GM21737 (cell line): ENCODE results near the gene ST14.
"Not testable (repeated sequence)": the region's sequence is repeated elsewhere in the genome, so short reads cannot be mapped to it uniquely, and the experiment has no call there.

Experiments used
- ATAC-seq: cut with Tn5 transposase; IDR thresholded peaks from one replicate; pipeline ENCODE4 v1.9.1; 2021; ENCODE audit warnings: mild to moderate bottlenecking, moderate library complexity; ENCODE audit not compliant: unreplicated experiment

The ST14 gene

DNA sequence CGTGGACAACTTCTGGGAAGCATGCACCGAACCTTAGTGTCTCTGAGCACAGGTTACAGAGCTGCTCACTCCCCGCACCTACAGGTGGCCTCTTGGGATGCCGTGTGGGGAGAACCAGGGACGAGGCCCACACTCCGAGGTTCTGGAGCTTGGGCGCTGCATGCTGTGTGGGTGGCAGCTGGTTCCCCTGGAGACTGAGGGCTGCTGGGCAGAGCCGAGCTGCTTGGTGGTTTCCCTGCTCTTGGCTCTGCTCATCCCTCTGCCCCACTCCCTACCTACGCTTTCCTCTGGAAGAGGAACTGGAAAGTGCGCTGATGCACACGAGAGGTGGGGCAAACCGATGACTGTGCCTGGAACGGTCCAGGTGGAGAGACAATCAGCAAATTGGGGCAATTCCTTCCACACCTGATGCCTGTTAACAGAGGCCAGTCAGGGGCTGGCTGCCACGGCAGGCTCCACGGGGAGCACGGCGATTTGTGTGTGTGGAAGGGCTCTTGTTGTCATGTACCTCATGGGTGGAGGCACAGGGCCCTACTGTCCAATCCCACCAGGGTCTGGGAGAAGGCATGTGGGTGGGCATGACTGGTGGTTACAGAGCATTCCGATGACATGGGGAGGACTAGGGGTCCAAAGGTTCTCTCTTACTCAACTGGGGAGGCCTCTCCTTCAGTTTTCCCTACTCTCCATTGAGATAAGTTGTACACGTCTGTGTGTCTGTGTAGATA, 60.9 kb downstream of the ST14 start:
- ATAC-seq = no peak

DNA sequence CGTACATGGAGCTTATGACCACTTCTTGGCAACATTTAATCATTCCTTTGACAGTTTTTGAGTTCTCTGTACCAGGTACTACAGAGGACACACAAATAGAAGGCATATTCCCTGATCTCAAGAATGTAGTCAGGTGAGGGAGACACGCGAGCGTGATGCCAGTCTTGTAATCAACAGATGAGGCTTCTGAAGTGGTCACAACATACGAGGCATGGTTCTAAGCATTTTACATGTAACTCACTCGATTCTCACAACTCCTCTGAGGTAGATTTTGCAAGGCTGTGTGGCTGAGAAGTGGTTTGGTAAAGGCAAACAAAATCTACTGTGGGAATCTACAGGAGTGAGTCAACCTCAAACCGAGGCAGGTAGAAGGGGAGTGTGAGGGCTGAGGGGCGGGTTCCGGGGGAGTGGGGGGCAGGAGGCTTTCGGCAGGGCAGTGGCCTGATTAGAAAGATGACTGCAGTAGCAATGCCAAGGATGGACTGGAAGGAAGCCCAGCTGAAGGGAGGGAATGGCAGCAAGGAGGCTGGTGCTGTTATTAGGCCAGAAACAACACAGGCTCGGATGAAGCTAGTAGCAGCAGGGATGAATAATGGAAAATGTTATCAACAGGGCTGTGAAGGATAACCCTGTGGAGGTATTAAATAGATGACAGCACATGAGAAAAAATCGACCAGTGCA, 63.8 kb downstream of the ST14 start:
- ATAC-seq = no peak

DNA sequence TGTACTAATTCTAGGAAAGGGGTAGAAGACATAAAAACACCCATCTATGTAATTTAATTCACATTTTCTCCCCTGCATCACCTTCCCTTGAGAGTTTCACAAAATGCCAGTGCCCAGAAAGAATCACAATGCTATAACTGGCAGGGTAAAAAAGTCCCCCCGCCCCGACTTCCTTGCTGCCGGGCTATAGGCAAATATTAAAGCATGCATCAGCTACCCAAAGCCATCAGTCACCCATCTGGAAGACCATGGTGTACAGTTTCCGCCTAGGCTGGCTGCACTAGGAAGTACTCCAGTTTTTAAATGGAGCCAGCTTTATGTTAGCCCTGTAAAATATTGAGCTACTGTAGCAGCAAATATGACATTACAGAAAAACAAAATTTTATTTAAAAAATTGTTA, 67.8 kb downstream of the ST14 start:
- no peak for ATAC-seq

DNA sequence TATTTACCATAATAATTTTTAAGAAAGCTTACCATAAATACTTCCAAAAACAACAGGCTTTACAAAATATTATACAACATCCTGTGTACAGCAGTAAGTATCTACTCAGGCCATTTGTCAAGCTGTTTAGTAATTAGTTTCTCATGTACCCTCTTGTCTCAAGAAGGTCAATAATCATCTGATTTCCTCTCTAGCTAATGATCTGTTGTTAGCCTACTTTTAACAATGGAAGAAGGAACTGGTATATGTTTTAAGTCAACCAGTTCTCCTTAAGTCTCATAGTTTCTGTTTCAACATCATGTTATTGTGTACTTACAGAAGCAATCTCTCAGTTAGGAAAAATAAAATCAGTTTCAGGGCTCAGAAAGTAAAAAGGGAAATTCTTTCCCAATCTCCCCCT, 73.9 kb downstream of the ST14 start:
- ATAC-seq = not testable (repeated sequence)

DNA sequence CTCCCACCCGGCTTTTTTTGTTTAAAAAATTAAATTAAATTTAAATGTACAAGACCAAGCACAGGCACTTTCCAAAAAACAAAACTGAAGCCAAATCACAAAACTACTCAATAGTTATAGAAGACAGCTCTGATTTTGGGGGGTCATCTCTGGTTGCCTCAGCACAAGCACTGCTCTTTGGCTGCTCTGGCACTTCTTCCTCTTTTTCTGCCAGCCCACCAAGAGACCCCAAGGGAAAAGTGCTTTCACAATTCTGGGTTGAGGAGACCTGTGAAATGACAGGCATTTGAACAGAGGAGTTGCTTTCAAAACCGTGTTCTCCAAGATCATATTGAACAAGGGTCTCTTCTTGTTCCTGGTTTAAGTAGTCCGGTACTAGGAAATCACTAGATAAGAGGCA, 74.3 kb downstream of the ST14 start:
- ATAC-seq = not testable (repeated sequence)

DNA sequence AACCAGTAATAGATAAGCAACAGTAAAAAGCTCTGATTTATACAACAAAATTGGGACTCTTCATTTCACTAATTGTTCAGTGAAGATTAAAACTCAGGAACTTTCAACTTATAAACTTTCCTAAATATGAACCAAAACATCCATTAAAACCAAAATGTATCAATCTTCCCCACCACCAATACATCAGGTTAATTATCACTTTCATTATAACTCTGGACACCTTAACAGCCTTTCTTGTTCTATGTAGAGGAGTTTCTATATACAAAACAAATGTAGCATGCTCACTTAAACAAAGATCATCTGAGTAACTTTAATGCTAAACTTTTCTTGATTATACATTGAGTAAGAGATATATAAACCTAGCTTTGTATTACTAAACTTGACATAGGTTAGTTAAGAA, 74.7 kb downstream of the ST14 start:
- no peak for ATAC-seq

DNA sequence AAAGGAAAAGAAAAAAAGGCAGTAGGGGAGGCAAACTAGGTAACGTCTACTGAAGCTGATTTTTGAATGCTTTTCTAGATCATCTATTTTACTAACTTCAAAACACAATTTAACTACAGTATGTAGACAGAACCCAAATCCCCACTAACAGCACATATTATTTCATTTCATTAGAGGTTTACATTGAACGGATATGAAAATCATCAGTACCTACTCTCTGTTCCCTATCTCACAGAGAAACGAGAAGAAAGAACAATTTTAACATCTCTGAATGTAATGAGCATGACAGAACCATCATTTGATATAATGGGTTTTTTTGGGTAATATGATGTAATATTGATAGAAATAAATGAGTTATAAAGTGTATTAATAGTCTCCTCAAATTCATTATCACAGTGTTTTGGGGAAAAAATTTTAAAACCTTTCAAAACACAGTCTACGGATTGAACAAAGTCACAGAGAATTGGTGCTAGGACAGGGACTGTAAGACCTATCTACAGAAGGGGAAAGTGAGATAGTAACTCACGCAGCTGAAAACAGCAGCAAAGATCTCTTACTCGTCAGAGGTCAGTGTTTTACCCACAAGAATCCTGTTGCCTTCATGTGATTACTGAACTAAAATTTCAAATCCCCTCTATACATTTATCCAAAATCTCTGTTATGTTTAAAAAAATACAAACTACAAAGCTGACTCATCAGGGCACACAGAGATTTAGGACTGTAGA, 77.9 kb downstream of the ST14 start:
- no peak for ATAC-seq

DNA sequence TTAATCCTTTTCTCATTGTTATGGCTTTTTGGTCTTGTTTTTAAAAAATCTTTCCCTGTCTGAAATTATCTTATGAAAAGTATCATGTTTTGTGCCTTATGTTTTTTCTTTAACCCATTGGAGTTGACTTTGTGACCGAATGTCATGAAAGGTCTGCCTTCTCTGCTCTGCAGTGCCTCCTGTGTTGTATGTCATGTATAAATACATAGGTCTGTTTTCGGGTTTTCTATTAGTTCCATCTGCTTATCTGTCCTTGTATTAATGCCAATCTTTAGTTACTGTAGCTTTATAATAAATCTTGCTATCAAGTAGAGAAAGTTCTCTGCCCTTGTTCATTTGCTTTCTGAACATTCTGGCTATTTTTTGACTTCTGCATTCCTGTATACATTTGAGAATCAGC, 82.1 kb downstream of the ST14 start:
- ATAC-seq = no peak

DNA sequence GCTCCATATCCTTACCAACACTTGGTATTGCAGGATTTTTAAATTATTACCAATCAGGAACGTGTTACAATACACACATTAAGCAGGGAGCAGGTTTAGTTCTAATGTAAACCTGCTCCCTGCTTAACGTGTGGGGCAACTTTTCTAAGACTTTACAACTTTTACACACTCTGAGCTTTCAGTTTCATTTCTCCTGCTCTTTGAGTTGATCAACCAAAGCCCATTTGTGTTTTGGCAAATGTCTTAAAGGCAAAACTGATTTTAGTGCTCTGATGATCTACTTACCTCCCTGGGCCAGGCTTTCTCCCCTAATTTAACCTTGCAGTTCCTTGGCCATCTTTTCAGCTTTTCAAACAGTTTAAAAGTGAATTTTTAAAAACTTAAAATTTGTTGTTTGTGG, 84.2 kb downstream of the ST14 start:
- ATAC-seq = no peak

DNA sequence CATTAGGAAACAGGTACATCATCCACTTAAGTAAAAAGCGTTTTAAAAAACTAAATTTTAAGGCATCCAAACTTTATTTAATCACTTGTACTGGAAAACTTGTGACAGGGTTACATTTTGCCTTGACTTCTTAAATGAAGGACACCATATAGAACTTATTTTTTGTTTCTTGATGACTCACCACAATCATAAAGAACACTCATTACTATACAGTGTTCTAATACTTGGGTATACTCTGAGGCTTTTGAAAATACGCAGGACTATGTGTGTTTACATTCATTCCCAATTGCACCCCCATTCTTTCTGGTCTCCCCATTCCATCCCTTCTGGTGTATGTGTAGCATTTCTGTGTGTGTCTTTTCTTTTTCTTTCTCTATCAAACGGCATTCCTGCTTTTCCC, 85.3 kb downstream of the ST14 start:
- no peak for ATAC-seq

DNA sequence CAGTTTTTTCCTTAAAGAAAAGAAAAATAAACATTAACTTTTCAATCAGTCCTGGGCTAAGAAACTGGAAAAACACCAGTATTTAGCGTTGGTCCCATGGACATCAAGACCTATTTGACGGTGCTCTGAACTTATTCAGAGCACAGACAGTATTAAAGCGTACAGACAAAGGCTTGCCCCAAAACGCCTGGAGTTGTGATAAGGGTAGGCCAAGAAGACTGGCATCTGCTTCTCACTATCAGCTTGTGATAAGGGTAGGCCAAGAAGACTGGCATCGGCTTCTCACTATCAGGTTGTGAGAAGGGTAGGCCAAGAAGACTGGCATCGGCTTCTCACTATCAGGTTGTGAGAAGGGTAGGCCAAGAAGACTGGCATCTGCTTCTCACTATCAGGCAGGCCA, 85.8 kb downstream of the ST14 start:
- not testable (repeated sequence) for ATAC-seq

DNA sequence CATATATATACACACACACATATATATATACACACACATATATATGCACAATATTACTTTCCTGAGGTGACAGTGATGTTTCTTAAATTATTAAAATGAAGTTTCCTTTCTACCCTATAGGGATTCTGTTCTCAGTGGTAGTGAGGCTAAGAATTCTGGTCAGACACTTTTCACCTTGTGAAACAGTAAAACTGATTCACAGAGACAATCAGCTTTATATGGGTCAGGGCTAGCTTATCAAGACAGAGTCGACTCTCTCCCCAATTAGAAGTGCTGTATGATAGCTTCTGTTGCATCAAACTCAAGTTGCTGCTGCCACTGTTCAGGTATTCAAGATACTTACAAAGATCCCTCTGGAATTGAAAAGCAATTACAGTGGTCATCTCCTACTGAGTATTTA, 86.7 kb downstream of the ST14 start:
- ATAC-seq = no peak

DNA sequence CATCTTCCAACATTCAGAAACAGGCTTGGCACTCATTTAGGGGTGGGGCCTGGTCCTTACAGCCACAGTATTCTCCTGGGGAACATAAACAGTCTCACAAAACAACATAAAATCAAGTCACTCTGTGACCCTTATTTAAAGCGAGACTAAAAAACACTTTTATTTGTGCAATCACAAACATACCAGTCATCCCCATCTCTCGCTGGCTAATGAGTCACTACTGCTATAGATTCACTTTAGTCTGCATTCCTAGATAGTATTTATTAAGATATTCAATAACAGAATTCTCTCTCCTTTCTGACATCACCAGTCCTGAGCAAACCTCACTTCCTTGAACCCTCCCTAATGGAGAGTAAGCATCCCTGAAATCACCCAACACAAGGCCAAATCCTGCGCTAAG, 87.2 kb downstream of the ST14 start:
- ATAC-seq = no peak

DNA sequence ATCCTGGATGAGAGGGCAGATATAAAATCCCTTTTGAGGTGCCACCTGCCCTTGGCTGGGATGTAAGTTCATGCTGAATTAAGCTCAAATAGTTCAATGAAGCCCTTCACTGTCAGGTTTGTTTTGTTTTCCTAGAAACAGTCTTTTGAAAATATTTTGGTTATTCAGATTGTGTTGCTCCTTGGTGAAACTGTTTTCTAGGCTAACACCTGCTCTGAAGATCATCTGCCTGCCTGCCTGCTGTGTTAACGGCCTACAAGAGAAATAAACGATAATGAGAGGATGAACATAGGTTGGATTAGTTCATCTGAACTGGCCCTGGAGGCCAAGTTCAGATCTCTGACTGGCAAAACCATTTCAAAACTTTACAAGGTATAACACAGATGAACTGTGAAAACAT, 87.7 kb downstream of the ST14 start:
- ATAC-seq = no peak

DNA sequence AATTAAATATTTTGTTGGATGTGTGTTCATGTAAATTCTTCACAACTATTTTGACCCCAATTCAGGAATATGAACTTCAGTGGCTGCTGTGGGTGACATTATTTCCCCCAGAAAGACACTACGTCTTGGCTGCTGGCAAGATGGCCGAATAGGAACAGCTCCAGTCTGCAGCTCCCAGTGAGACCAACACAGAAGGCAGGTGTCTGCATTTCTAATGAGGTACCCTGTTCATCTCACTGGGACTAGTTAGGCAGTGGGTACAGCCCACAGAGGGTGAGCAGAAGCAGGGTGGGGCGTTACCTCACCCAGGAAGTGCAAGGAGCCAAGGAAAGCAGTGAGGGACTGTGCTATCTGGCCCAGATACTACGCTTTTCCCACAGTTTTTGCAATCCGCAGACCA, 89.8 kb downstream of the ST14 start:
- ATAC-seq = no peak

DNA sequence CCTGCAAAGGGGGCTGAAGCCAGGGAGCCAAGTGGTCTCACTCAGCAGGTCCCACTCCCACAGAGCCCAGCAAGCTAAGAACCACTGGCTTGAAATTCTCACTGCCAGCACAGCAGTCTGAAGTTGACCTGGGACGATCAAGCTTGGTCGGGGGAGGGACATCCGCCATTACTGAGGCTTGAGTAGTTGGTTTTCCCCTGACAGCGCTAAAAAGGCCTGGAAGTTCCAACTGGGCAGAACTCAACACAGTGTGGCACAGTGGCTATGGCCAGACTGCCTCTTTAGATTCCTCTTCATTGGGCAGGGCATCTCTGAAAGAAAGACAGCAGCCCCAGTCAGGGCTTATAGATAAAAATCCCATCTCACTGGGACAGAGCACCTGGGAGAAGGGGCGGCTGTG, 90.3 kb downstream of the ST14 start:
- not testable (repeated sequence) for ATAC-seq

DNA sequence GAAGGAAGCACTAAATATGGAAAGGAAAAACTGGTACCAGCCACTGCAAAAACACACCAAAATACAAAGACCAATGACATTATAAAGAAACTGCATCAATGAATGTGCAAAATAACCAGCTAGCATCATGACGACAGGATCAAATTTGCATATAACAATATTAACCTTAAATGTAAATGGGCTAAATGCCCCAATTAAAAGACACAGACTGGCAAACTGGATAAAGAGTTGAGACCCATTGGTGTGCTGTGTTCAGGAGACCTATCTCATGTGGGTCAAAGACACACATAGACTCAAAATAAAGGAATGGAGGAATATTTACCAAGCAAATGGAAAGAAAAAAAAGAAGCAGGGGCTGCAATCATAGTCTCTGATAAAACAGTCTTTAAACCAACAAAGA, 92.2 kb downstream of the ST14 start:
- not testable (repeated sequence) for ATAC-seq
